Endodermal cell (in vitro differentiated cells): ENCODE measurements around the gene ADNP. TPM values are rescaled to one million over a fixed set of nuclear protein-coding genes. Genes with fewer than 3 reads are reported as not detected.

Experiments
- DNase-seq: peaks from one replicate; pipeline ENCODE4 v3.0.0-alpha.2; 2017
- H3K27ac ChIP-seq: 2 replicates; pipeline ENCODE4 v1.5.1; 2013; ENCODE audit warnings: mild to moderate bottlenecking, low read depth, low read length, moderate library complexity
- H3K27me3 ChIP-seq: 2 replicates; pipeline ENCODE4 v1.6.1; 2013; ENCODE audit warnings: mild to moderate bottlenecking, low read length, moderate library complexity; ENCODE audit not compliant: insufficient read depth, control insufficient read depth, poor library complexity, severe bottlenecking
- H3K36me3 ChIP-seq: 2 replicates; pipeline ENCODE4 v1.7.0; 2013; ENCODE audit warnings: mild to moderate bottlenecking, low read length, moderate library complexity; ENCODE audit not compliant: control insufficient read depth, insufficient read depth
- H3K4me1 ChIP-seq: one replicate; pipeline ENCODE4 v1.7.0; 2013; ENCODE audit warnings: low read length; ENCODE audit not compliant: control insufficient read depth, insufficient read depth
- H3K4me3 ChIP-seq: 2 replicates; pipeline ENCODE4 v1.5.1; 2013; ENCODE audit warnings: mild to moderate bottlenecking, low read length, moderate library complexity
- H3K9ac ChIP-seq: 2 replicates; pipeline ENCODE4 v1.6.1; 2013; ENCODE audit warnings: mild to moderate bottlenecking, low read length, moderate library complexity; ENCODE audit not compliant: poor library complexity, severe bottlenecking; ENCODE audit errors: extremely low read depth
- H3K9me3 ChIP-seq: 2 replicates; pipeline ENCODE4 v1.6.1; 2013; ENCODE audit warnings: mild to moderate bottlenecking, low read length, moderate library complexity; ENCODE audit not compliant: control insufficient read depth
- H3K27ac Mint-ChIP-seq: 2 replicates; pipeline ENCODE4 v1.8.0; 2020; ENCODE audit warnings: mixed read lengths
- H3K27me3 Mint-ChIP-seq: 2 replicates; pipeline ENCODE4 v1.8.0; 2021; ENCODE audit warnings: mild to moderate bottlenecking, mixed read lengths; ENCODE audit not compliant: insufficient read depth
- H3K36me3 Mint-ChIP-seq: 2 replicates; pipeline ENCODE4 v1.8.0; 2020; ENCODE audit warnings: low read depth, mixed read lengths
- H3K4me1 Mint-ChIP-seq: 2 replicates; pipeline ENCODE4 v1.8.0; 2020; ENCODE audit warnings: mixed read lengths
- H3K4me3 Mint-ChIP-seq: 2 replicates; pipeline ENCODE4 v1.8.0; 2020; ENCODE audit warnings: mild to moderate bottlenecking, moderate library complexity, mixed read lengths
- H3K9me3 Mint-ChIP-seq: 2 replicates; pipeline ENCODE4 v1.8.0; 2020; ENCODE audit warnings: mild to moderate bottlenecking, mixed read lengths
- CTCF ChIP-seq: fragments of 200-600 bp; sonication (generic); conservative IDR thresholded peaks from 2 replicates; pipeline ENCODE4 v1.5.0; 2021; ENCODE audit warnings: antibody characterized with exemption, mild to moderate bottlenecking
- WGBS, 2 experiments: methylation state at CpG; one replicate each; pipeline versions ENCODE4 v1.1.5 to v1.1.7; 2013; ENCODE audit warnings: missing lambda C conversion rate in 2 of 2, mixed read lengths in 1 of 2; ENCODE audit not compliant: insufficient coverage in 1 of 2, insufficient read length in 1 of 2; 5-methylcytosine and 5-hydroxymethylcytosine counted together
- total RNA-seq, 2 donors: library from RNA; stranded (reverse); fragmentation: NEBNext Ultra II Directional in 1 of 2; extraction: Animal tissue kit (Norgen Biotek cat#: 25700) in 1 of 2; gene quantifications; 2 replicates in 1 of 2; 3 replicates in 1 of 2; pipeline ENCODE4 v1.2.1, GENCODE V29; 2021

ADNP gene
- total RNA-seq, 2 donors from 2014 or later = 136 to 152 TPM

- H3K27me3 Mint-ChIP-seq = no peaks in the 10 kb centered on the region
- peaks cover 12% of the 10 kb centered on the region for H3K4me1 Mint-ChIP-seq
Measured at GRCh38 chr20:50866036-50866685, 65.1 kb downstream of the ADNP start.

GRCh38 chr20:50865591-50865990 lies 65.6 kb downstream of the ADNP start:
- H3K36me3 Mint-ChIP-seq = no peaks in the 10 kb centered on the region
- Histone ChIP-seq H3K27me3 (no peaks in the 10 kb centered on the region), H3K4me3 (no peak overlapping the region), H3K9ac (no peak overlapping the region), H3K36me3 (no peaks in the 10 kb centered on the region), H3K27ac (no peak overlapping the region), H3K9me3 (no peaks in the 10 kb centered on the region), H3K4me1 (peaks cover 6% of the 10 kb centered on the region)
- no peak overlapping the region for H3K4me3 Mint-ChIP-seq
- H3K4me1 Mint-ChIP-seq = peaks cover 8% of the 10 kb centered on the region
- no peaks in the 10 kb centered on the region for H3K27me3 Mint-ChIP-seq
- WGBS, 2 experiments = 88 to 93% methylated on average over 3 to 7 of the region's 7 CpGs
- no peak for TF ChIP-seq CTCF
- H3K27ac Mint-ChIP-seq = no peak overlapping the region
- H3K9me3 Mint-ChIP-seq = no peaks in the 10 kb centered on the region
- no peak for DNase-seq

More at GRCh38 chr20:50866036-50866685, 65.1 kb downstream of the ADNP start:
- Histone ChIP-seq H3K27me3 (no peaks in the 10 kb centered on the region), H3K9ac (no peak overlapping the region), H3K27ac (no peak overlapping the region), H3K9me3 (no peaks in the 10 kb centered on the region), H3K4me3 (no peak overlapping the region), H3K4me1 (peaks cover 9% of the 10 kb centered on the region), H3K36me3 (no peaks in the 10 kb centered on the region)
- Mint-ChIP-seq H3K27ac (no peak overlapping the region), H3K36me3 (no peaks in the 10 kb centered on the region), H3K4me3 (no peak overlapping the region), H3K9me3 (no peaks in the 10 kb centered on the region)
- TF ChIP-seq CTCF = no peak
- DNase-seq = no peak
- 91 to 95% methylated on average over 9 to 12 of the region's 12 CpGs for WGBS, 2 experiments

- H3K36me3 ChIP-seq = no peaks in the 10 kb centered on the region
- H3K4me1 ChIP-seq = peaks cover 1% of the 10 kb centered on the region
- no peaks in the 10 kb centered on the region for H3K9me3 ChIP-seq
- Mint-ChIP-seq H3K4me3 (no peak overlapping the region), H3K4me1 (peaks cover 3% of the 10 kb centered on the region), H3K27me3 (no peaks in the 10 kb centered on the region), H3K9me3 (no peaks in the 10 kb centered on the region), H3K27ac (no peak overlapping the region), H3K36me3 (no peaks in the 10 kb centered on the region)
- DNase-seq = no peak
- no peak overlapping the region for H3K4me3 ChIP-seq
- no peak overlapping the region for H3K9ac ChIP-seq
- no peak overlapping the region for H3K27ac ChIP-seq
- no peaks in the 10 kb centered on the region for H3K27me3 ChIP-seq
- no peak for TF ChIP-seq CTCF
- WGBS, 2 experiments = 90 to 96% methylated on average over 2 to 6 of the region's 6 CpGs
Measured at GRCh38 chr20:50865114-50865513, 66.1 kb downstream of the ADNP start.
